Measurements from ENCODE around the gene MMEL1.

MMEL1 gene

DNA sequence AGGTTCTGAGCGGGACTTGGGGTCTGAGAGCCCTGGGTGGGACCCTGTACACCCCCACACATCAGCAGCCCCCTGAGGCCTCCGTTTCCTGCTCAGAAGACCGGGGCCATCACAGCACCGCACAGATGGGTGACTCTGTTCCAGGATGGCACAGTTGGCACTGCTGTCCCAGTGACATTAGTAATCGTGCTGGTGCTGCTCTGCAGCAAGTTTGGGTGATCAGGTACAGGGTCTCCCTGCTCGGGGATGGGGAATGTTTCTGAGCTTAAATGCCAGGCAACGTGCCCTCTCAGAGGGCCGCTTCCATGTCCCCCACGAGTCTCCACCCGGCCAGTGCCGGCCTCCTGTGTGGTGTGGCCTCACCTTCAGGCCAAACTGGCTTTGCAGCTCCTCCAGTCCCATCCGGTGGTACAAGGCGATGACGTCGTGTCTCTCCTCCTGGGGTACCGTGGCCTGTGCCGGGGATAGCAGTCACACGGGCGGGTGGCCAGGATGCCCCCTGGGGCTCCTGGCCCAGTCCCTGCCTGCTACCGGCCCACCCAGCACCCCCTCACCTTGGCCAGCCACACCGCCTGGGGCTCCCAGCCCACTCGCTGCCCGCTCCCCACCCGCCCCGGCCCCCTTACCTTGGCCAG, 29.2 kb downstream of the MMEL1 start:
- no peak for FAIRE-seq

DNA sequence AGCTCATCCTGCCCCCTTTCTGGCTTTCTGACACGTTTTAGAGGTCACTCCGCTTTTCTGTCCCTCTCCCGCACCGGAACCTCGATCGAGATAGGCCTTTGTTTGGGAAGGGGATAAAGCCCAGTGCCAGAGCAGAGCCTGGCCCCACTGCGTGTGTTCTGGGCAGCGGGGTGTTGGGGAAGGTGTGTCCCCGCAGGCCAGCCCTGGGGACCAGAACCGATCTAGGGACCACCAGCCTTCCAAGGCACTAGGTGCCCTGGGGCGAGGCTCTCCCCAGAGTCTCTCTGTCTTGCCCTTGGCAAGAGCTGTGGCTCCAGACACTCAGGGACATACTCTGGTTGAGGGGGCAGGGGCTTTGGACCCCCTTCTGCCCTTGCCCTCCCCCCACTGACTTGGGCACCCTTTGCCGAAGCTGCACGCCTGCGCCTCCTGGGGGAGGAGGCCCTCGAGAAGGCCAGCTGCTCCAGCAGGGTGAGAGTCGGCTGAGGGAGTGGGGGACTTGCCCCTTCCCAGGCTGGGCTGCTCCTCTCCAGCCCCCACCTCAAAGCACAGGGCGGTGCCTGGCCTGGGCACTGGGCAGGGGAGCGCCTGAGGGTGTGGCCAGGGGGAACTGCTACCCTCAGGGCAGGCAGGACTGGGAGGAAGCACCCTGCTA, 29.8 kb downstream of the MMEL1 start:
- FAIRE-seq = no peak

DNA sequence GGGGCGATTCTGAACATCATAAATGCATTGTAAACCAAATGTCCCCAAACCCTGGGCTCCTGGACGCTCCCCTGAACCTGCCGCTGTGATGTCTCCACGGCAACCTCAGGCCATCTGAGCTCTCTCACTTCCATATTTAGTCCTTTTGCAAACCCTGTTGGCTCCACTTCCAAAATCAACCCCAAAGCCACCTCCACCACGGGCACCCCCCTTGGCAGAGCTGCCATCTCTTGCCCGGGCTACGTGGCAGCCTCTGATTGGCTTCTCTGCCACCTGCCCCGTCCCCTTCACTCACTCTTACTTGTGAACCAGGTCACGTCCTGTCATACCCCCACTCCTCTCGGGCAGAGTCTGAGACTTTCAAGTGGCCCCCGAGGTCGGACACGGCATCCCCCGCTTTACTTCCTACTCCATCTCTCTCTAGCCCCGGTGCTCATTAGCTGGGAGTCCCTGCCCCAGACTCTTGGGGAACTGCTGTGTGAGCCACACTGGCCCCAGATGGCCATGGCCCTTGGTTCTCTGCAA, 30.4 kb downstream of the MMEL1 start:
- FAIRE-seq = no peak

DNA sequence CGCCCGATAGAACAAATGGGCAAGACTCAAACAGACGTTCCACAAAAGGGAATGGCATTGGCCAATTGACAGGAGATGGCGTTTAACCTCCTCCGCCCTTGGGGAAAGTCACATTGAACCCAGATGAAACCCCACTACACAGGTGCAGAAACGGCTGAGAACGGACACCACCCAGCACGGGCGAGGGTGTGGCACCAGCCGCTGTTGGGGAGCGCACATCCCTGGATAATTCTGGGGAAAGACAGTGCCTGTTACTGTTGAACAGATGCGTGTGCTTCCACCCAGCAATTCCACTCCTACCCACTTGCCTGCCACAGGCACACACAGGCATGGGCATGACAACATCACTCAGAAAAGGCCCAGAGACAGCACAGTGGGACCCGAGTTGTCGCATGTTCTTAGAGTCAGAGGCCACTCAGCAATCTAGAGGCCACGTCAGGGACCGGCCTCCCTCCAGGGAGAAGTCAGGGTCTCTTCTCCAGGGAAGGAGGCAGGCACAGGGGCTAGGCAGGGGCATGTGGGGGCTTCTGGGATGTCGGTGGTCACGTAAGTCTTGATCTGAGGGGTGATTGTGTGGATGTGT, 31.0 kb downstream of the MMEL1 start:
- FAIRE-seq = no peak

DNA sequence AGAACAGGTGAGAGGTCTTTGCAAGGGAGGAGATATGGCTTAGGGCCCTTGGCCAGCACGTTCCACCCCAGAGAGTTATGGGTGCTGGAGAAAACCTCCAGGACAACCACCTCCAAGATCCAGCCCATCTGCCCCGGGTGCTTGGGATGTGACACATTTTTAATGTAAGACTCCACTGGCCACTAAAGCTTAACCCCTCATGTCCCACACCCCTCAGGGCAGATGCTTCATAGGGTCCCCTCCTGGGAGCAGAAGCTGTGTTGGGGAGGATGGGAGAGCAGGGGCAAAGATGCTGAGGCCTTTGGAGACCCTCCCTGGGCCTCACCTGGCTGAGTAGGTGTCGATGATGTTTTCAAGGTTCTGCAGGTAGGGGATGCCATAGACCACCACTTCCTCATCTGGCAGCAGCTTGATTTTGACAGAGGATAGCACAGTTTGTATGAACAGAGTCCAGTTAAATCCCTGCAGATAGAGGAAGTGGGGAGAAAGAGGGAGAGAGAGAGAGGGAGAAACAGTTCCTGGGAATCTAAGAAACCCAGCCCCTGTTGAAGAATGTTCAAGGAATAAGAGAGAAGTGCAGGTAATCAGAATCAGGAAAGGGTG, 34.4 kb downstream of the MMEL1 start:
- no peak for FAIRE-seq

DNA sequence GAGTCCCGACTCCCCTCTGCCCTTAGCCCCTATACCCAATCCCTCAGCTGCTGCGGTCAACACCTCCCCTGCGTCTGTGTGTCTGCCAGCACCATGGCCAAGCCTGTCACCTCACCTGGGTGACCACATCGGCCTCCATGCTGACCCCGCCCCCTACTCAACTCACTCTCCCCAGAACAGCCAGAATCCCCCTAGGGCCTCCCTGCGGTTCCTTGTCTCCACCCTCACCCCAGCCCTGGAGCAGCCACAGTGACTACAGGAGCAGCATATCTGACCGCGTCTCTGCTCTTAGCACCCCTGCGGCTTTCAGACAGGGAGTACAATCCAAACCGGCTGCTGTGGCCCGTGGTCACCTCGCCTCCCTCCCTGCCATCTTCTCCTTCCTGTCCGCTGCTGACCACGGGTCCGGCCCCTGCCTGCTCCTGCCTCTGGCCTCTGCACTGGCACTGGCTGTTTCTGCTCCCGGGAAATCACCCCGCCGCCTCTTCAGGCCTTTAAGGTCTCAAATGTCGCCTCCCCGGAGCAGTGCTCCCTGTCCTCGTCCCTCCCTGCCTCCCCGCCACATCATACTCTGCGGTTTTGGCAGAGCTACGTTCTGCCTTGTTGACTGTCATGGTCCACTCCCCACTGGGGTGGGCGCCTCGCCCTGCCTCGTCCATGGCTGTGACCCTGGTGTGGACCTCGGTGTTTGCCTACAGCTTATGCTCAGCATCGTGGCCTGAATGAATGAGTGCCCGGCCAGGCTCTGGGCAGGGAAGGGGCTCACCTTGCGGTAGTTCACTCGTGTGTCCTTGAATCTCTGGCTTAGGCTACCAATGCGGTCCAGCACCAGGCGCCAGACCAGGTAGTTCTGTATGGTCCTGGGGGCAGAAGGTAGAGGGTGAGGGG, 35.1 kb downstream of the MMEL1 start:
- FAIRE-seq = no peak

DNA sequence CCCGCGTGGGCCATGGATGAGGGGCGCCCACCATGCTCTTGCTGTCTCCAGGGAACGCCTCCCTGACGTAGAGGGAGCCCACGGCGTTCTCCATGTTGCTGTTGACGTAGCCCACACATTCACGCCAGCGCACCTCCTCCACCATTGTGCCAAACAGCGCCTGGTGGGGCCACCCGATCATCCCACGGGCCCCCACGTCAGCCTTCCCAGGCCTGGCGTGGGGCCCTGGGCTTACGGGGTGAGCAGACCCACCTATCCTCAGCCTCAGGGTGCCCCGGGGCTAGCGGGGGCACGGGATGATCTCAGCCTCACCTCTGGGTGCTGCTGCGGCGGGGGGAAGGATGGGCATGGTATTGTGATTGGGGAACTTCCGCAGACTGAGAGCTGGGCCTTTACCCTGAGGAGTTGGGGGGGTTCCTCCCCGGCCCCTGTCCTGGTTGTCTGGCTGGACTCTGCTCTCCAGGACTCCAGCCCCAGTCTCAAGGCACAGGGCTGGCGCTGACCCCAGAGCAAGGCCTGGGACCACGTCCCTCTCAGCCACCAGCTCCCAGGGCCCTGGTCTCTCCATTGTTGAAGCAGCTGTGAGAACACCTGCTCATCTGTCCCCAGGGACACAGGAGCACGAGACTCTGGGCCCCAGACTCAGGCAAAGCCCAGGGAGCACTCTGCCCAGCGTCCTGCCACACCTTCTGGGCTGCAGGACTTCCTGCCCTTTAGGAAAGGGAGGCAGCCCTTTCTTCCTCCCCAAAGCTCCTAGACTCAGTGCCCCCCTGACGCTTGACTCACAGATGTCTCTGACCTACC, 36.1 kb downstream of the MMEL1 start:
- no peak for FAIRE-seq

DNA sequence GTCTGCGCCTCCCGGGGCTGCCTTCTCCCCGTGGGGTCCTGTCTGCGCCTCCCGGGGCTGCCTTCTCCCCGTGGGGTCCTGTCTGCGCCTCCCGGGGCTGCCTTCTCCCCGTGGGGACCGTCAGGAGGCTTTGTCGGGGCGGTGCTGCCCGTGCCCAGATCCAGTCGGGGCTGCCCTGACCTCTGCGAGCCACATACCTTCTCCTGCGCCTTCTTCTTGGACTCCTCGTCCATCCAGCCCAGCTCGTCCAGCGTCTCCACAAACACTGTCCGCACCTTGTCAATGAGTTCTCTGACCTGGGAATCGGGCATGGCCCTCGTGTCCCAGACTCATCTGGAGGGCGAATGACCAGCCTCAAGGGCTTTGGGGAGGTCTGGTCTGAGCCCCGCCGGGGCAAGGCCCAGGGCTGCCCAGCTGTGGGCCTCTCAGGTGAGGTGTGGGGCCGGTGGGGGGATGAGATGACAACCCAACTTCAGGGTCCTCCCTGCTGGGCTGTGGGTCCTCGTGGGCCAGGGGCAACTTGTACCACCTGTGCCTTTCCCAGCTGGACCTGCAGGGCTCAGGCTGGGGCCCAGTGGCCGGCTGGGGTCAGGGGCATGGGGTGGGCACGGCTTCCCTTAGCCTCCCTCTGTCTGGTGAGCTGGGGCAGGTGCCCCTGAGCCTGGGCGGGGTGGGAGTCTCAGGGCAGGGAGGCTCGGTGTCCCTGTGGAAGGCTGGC, 36.8 kb downstream of the MMEL1 start:
- no peak for FAIRE-seq

DNA sequence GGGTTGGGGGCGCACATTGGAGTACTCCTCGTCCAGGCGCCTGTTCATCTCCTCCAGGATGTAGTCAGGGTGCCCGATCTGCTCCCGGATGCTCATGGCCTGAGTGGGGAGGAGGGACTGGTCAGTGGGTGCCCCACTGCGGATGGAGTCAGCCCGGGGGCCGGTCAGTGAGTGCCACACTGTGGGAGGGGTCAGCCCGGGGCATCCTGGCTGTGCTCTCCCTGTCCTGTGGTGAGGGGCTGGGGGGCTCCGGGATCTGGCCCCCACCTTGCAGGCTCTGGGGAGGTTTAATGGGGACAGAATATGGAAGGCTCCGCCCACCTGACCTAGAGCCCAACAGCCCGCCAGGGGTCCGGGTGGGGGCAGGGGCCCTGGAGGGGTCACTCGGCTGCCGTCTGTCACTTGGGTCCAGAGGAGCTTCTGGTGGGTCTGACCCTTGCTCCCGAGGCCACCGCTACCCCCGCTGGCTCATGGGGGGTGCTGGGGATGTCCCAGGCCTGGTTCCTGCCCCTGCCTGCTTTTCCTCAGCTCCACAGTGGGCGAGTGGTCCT, 37.5 kb downstream of the MMEL1 start:
- FAIRE-seq = no peak

DNA sequence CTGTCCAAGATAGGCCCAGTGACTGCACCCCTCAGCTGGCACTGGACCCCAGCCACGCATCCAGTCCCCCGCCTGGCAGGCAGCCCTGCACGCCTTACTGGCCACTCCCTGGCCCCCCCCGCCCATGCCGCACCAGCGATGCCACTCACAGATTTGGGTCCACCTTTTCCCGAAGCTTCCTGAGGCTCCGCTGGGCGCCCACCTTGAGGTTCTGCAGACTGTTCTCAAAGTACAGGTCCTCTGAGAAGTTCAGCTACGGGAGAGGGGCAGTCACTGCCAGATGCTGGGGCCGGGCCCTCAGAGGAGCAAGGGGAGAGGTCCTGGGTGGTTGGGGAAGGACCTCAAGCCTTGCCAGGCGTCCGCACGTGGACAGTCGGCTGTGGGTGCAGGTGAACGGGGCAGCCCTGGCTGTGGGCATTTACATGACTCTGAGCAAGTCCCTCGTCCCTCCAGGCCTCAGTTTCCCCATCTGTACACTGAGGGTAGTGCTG, 38.1 kb downstream of the MMEL1 start:
- no peak for FAIRE-seq

DNA sequence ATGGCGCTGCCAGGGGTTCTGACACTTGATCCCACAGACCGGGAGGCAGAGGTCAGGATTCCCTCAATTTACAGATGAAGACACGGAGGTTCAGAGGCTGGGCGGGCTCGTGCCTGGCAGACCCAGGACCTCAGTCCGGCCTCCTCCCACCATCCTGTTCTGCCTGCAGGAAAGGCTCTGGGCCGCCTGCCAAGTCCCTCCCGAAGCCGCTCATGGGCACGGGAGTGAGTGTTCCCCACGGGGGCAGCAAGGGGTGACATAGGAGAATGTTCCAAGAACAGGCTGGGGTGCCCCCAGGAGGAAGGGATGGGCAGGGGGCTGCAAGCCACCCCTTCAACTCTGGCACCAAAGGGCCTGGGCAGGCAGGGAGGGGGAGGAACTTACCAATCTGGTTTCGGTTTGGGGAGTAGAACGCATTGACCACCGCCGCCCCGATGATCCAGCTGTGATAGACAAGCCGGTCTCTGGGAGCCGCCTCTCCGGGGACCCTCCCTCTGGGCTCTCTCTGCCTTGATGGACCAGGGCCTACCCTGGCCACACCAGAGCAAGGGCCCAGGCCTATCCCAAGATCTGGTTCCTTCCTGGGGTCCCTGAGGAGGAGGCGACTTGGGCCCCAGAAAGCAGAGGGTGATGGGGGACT, 38.7 kb downstream of the MMEL1 start:
- no peak for FAIRE-seq

DNA sequence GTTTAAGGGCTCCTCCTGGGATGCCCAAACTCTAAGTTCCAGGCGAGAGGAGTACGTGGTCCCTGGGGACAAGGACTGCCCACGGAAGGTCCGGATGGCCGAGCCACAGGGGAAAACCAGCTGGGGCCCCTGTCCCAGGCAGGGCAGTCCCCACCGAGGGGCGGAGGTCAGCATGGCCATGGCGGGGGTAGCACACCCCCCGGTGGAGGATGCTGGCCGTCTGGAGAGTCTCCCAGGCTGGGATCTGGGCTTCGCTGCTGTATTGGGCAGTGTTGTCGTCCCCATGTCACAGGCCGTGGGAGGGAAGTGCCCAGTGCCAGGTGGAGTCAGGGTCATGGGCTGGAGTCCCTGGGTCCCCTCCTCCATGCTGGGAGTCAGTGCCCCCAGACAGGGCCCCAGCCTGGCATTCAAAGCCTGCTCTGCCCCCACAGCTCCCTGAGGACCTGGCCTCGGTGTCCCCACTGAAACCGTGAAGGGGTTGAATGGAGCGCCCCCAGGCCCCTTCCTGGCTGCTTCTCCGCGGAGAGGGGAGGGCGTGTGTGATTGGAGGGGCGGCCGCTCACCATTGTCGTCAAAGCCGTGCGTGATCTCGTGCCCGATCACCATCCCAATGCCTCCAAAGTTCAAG, 39.5 kb downstream of the MMEL1 start:
- FAIRE-seq = no peak

DNA sequence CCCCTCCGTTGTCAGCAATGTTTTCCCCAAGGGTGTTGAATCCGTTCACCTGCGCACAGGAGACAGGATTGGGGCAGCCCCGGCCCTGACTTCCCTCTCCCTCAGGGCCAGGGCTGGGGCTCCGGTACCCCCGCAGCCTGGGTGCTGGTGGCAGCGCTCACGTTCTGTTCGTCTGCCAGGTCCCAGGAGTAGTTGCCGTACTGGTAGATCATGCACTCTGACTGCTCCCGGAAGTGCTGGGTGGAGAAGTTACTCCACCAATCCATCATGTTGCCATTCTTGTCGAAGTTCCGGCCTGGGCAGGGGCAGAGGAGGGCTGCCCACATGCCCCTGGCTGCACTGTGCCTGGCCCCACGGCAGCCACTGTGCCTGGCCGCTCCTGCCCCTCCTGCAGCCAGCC, 40.1 kb downstream of the MMEL1 start:
- FAIRE-seq = no peak

DNA sequence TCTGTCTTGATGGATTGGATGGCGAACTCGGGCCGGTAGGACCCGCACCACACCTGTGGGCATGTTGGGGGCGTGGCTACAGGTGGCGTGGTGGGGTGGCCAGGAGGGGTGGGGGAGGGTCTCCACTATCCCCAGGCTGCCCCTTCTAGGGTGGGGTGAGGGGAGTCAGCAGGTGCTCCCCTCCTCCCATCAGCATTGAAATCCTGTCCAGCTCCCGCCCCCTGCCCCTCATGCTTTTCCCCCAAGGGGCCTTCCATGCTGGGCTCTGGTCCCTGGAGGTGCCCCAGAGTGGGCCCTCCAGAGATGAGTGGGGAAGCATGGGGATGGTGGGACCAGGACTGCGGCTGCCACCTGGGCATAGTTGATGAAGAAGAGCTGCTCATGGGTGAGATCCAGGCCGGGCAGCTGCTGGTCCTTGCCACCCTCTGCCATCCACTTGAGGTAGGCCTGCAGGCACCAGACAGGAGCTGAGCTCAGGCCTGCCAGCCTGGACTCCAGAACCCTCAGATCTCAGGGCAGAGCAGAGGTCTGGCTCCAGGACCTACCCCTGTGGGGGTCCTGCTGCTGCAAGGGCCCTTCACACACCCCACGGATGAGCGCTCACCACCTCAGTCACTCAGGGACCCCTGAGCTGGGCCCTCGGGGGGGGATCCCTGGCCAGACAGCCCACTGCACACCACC, 41.1 kb downstream of the MMEL1 start:
- FAIRE-seq = no peak

DNA sequence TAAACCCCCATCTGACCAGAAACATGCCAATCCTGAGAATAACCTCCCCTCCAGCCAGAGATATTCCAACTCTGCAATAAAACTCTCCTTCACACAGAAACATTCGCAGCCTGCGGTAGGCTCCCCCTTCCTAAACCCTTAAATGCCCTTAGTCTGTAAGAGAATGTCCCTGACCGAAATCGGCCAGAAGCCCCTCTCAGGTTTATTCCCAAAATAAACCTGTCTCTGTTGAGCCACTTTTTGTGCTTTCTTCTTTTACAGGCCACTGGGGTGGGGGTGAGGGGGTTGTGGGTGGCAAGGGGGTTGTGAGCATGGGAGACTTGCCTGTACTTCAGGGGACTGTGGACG, 41.6 kb downstream of the MMEL1 start:
- FAIRE-seq = no peak

DNA sequence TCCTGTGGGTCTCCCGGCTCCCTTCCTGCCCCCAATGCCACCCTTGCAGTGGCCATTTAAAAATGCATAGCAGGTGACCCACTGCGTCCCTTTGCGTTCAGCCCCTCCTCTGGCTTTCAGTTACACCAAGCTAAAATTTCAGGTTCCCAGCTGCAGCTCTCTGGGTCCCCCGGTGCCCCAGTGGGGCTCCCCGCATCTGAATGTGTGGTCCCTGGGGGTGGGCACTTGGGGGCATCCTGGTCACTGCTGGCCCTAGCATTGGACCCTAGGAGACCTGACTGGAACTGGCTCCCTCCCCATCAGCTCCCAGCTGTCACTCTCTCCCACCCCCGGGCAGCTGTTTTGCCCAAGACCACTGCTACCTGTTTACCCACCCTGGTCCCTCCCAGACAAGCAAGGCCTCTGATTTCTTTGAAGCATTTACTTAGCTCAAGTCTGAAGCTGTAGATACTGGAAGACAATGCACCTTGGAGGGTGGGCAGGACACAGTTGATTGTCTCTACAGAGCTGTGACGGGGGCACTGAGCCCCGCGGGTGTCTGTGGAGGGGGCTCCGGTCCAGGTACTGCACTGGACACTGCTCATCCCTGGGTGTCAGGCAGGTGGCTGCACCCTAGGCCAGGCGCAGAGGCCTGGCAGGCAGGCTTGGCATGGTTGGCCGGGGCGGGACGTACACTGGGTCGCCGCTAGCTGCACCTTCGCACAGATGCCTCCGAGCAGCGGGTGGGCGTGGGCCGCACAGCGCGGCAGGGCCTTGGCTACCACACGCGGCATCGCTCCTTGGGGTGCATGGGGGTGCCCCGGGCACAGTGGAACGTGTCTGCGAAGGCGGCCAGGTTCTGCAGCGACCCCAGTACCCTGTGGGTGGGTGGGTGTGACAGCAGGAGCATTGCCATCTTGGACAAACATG, 42.3 kb downstream of the MMEL1 start:
- no peak for FAIRE-seq

DNA sequence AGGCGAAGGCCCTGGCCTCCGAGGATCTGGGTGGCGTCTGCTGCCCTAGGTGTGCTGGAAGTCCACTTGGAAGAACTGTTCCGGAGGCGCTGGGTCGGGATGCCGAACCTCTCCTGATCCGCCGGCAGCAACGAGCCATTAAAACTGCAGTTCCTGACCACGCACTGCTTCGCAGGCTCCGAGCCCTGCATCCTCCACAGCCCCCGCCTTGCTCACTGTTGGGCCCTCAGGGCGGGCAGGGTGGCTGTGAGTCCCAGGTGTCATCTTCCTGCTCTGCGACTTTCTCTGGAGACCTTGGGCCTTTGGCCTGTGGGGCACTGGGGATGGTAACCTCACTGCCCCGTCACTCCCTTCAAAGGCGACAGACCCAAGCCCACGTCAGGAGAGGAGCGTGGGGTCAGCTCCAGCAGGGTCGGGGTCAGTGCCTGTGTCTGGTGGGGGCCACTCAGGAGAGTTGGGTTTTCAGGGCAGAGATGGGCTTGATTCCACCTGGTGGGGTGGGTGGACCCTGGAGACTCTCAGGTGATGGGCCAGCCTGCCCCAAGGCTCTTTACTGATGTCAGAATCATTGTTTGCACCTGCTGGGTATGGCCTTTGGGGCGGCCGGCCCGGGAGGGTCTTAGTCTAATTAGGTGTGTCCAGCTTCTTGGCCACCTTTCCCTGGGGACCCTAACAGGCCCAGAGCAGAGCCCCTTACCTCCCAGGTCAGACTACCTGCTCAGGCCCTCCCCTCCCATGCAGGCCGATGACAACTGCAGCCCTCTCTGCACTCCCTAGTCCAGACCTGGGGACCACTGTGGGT, 43.2 kb downstream of the MMEL1 start:
- FAIRE-seq = no peak
